Small intestine (tissue), 7 donors: Measurements from ENCODE around the gene FBLN1. TPM values are rescaled to one million over a fixed set of nuclear protein-coding genes. Genes with fewer than 3 reads are reported as not detected.
A peak's percentile ranks its signal among the peaks of the same experiment; 100 is the strongest.
"Not testable (repeated sequence)": the region's sequence is repeated elsewhere in the genome, so short reads cannot be mapped to it uniquely, and the experiment has no call there.

Experiments used
- DNase-seq, 2 donors: peaks; one replicate each; pipeline versions ENCODE4 v3.0.0 to v3.0.0-alpha.2; 2013
- FAIRE-seq: peaks from 2 replicates; lab custom pipeline; 2012; peaks lifted over from hg19 to GRCh38; lab: Jason Lieb, UNC
- H3K27ac ChIP-seq, 3 donors: one replicate each; pipeline ENCODE4 v1.5.1; 2013; ENCODE audit warnings: low read length in 2 of 3, mild to moderate bottlenecking in 2 of 3, control low read depth in 1 of 3, inconsistent platforms in 1 of 3, low read depth in 1 of 3, moderate library complexity in 1 of 3
- H3K27me3 ChIP-seq, 3 donors: one replicate each; pipeline ENCODE4 v1.6.1; 2013; ENCODE audit warnings: low read length in 3 of 3, inconsistent platforms in 1 of 3; ENCODE audit not compliant: control insufficient read depth in 3 of 3, insufficient read depth in 3 of 3
- H3K36me3 ChIP-seq, 3 donors: one replicate each; pipeline ENCODE4 v1.6.1; 2013; ENCODE audit warnings: low read length in 3 of 3, inconsistent platforms in 1 of 3, low read depth in 1 of 3, mild to moderate bottlenecking in 1 of 3, moderate library complexity in 1 of 3; ENCODE audit not compliant: control insufficient read depth in 3 of 3, insufficient read depth in 2 of 3
- H3K4me1 ChIP-seq, 3 donors: one replicate each; pipeline ENCODE4 v1.6.1; 2013; ENCODE audit warnings: low read length in 2 of 3, inconsistent platforms in 1 of 3, low read depth in 1 of 3, mild to moderate bottlenecking in 1 of 3, moderate library complexity in 1 of 3; ENCODE audit not compliant: control insufficient read depth in 3 of 3, insufficient read depth in 2 of 3
- H3K4me3 ChIP-seq, 3 donors: one replicate each; pipeline ENCODE4 v1.5.1; 2013; ENCODE audit warnings: low read length in 3 of 3, control low read depth in 1 of 3, inconsistent platforms in 1 of 3, low read depth in 1 of 3, mild to moderate bottlenecking in 1 of 3, moderate library complexity in 1 of 3
- H3K9me3 ChIP-seq, 2 donors: one replicate each; pipeline ENCODE4 v1.6.1; 2013; ENCODE audit warnings: low read depth in 1 of 2, low read length in 1 of 2; ENCODE audit not compliant: control insufficient read depth in 2 of 2, insufficient read depth in 1 of 2
- WGBS, 3 donors: extraction: QIAGEN DNeasy Blood & Tissue Kit; methylation state at CpG; one replicate each; pipeline ENCODE4 v1.1.7; 2013; 5-methylcytosine and 5-hydroxymethylcytosine counted together
- polyA plus RNA-seq, 4 donors: library from polyadenylated mRNA; stranded (reverse) in 3 of 4; unstranded in 1 of 4; fragments of 200-250 nt in 3 of 4; fragments of 120-200 nt in 1 of 4; gene quantifications; one replicate each; pipeline versions ENCODE4 v1.2.1 to v1.2.3, GENCODE V29; 2013
- donor health status: healthy with polysubstance abuse.
- donor health status: control.
- donor health status: control.
- donor health status: Bipolar disorder and iron deficiency.
- donor health status: healthy.

Gene FBLN1
- polyA plus RNA-seq, 4 donors = 0.89 to 144 (median 55.0) TPM

- H3K4me3 ChIP-seq = no peak overlapping the region
- no peaks in the 10 kb centered on the region for H3K9me3 ChIP-seq
- H3K4me1 ChIP-seq = no peaks in the 10 kb centered on the region
- no peak for DNase-seq
- FAIRE-seq = no peak
- no peak overlapping the region for H3K27ac ChIP-seq
- WGBS, 3 donors = 82 to 89% (median 89%) methylated on average over 11 of the region's 11 CpGs
- H3K27me3 ChIP-seq = no peaks in the 10 kb centered on the region
- H3K36me3 ChIP-seq = peaks cover 0 to 55% (median 0%) of the 10 kb centered on the region in 3 donors
Measured at GRCh38 chr22:45529105-45529504, 26.4 kb downstream of the FBLN1 start.

GRCh38 chr22:45529971-45530575, 27.4 kb downstream of the FBLN1 start:
- no peak for DNase-seq
- H3K27ac ChIP-seq = no peak overlapping the region
- no peak overlapping the region for H3K4me3 ChIP-seq
- peaks cover 0 to 52% (median 0%) of the 10 kb centered on the region in 3 donors for H3K36me3 ChIP-seq
- FAIRE-seq = no peak
- WGBS, 3 donors = 73 to 84% (median 82%) methylated on average over 11 of the region's 11 CpGs
- H3K4me1 ChIP-seq = no peaks in the 10 kb centered on the region
- no peaks in the 10 kb centered on the region for H3K27me3 ChIP-seq
- no peaks in the 10 kb centered on the region for H3K9me3 ChIP-seq

GRCh38 chr22:45531441-45532234, 29.0 kb downstream of the FBLN1 start:
- Histone ChIP-seq H3K9me3 (no peaks in the 10 kb centered on the region), H3K4me3 (no peak overlapping the region), H3K36me3 (peaks cover 0 to 45% (median 0%) of the 10 kb centered on the region in 3 donors), H3K27ac (no peak overlapping the region), H3K4me1 (no peaks in the 10 kb centered on the region), H3K27me3 (no peaks in the 10 kb centered on the region)
- WGBS, 3 donors = 60 to 71% (median 62%) methylated on average over 9 of the region's 9 CpGs
- no peak for FAIRE-seq
- no peak for DNase-seq

- no peaks in the 10 kb centered on the region for H3K4me1 ChIP-seq
- FAIRE-seq = no peak
- H3K27me3 ChIP-seq = no peaks in the 10 kb centered on the region
- H3K27ac ChIP-seq = no peak overlapping the region
- no peak for DNase-seq
- WGBS, 3 donors = 42 to 74% (median 50%) methylated on average over 3 of the region's 3 CpGs
- H3K36me3 ChIP-seq = peaks cover 0 to 47% (median 0%) of the 10 kb centered on the region in 3 donors
- no peaks in the 10 kb centered on the region for H3K9me3 ChIP-seq
- no peak overlapping the region for H3K4me3 ChIP-seq
Measured at GRCh38 chr22:45532235-45532631, 29.6 kb downstream of the FBLN1 start.

- Histone ChIP-seq H3K4me3 (no peak overlapping the region), H3K36me3 (peaks cover 0 to 42% (median 0%) of the 10 kb centered on the region in 3 donors), H3K27me3 (peaks cover 0 to 2% (median 0%) of the 10 kb centered on the region in 3 donors), H3K9me3 (no peaks in the 10 kb centered on the region), H3K4me1 (peaks cover 0 to 3% (median 0%) of the 10 kb centered on the region in 3 donors), H3K27ac (no peak overlapping the region)
- no peak for DNase-seq
- no peak for FAIRE-seq
- WGBS, 3 donors = 88 to 93% (median 92%) methylated on average over 17 of the region's 17 CpGs
Measured at GRCh38 chr22:45533703-45534102, 31.0 kb downstream of the FBLN1 start.

- Histone ChIP-seq H3K4me1 (peaks cover 0 to 3% (median 0%) of the 10 kb centered on the region in 3 donors), H3K27me3 (peaks cover 0 to 2% (median 0%) of the 10 kb centered on the region in 3 donors), H3K27ac (peak overlapping the region in 1 of 3 donors; percentile 69), H3K9me3 (no peaks in the 10 kb centered on the region), H3K4me3 (no peak overlapping the region), H3K36me3 (peaks cover 0 to 40% (median 0%) of the 10 kb centered on the region in 3 donors)
- DNase-seq = peak in 1 of 2 donors; percentile 26
- no peak for FAIRE-seq
- WGBS, 3 donors = 45 to 59% (median 47%) methylated on average over 4 of the region's 4 CpGs
Measured at GRCh38 chr22:45534339-45535192, 31.9 kb downstream of the FBLN1 start.

- Histone ChIP-seq H3K9me3 (no peaks in the 10 kb centered on the region), H3K27me3 (peaks cover 0 to 2% (median 0%) of the 10 kb centered on the region in 3 donors), H3K36me3 (peaks cover 0 to 40% (median 0%) of the 10 kb centered on the region in 3 donors), H3K27ac (peak overlapping the region in 2 of 3 donors; percentile 42 to 69), H3K4me3 (no peak overlapping the region), H3K4me1 (peaks cover 0 to 3% (median 0%) of the 10 kb centered on the region in 3 donors)
- DNase-seq (no peak), FAIRE-seq (no peak)
- WGBS, 3 donors = 64 to 83% (median 68%) methylated on average over 7 of the region's 7 CpGs
Measured at GRCh38 chr22:45535290-45535689, 32.6 kb downstream of the FBLN1 start.

GRCh38 chr22:45535835-45536234, 33.2 kb downstream of the FBLN1 start:
- not testable (repeated sequence) for H3K27me3 ChIP-seq, H3K4me3 ChIP-seq, H3K9me3 ChIP-seq, DNase-seq, FAIRE-seq, H3K27ac ChIP-seq, H3K4me1 ChIP-seq
- 77 to 83% (median 81%) methylated on average over 6 of the region's 6 CpGs for WGBS, 3 donors
- peaks cover 0 to 41% (median 0%) of the 10 kb centered on the region in 3 donors for H3K36me3 ChIP-seq
